Frontal cortex (tissue), 4 donors: ENCODE data around the gene GNRH2. TPM values are rescaled to one million over a fixed set of nuclear protein-coding genes. Genes with fewer than 3 reads are reported as not detected.
A peak's percentile ranks its signal among the peaks of the same experiment; 100 is the strongest.
"Not testable (repeated sequence)": the region's sequence is repeated elsewhere in the genome, so short reads cannot be mapped to it uniquely, and the experiment has no call there.

Source experiments
- DNase-seq, 2 donors: peaks; one replicate each; pipeline ENCODE4 v3.0.0; 2012; ENCODE audit warnings: low spot score in 2 of 2
- FAIRE-seq: peaks from 2 replicates; lab custom pipeline; 2012; peaks lifted over from hg19 to GRCh38; lab: Jason Lieb, UNC
- total RNA-seq: library from RNA; depleted of rRNA; stranded (reverse); fragments of >200 nt; gene quantifications from one replicate; pipeline ENCODE4 v1.2.3, GENCODE V29; 2014
- donor health status: control.
- donor health status: control.
- donor health status: control.

Gene GNRH2
- total RNA-seq, 1 donor from 2014 or later: not detected

DNA sequence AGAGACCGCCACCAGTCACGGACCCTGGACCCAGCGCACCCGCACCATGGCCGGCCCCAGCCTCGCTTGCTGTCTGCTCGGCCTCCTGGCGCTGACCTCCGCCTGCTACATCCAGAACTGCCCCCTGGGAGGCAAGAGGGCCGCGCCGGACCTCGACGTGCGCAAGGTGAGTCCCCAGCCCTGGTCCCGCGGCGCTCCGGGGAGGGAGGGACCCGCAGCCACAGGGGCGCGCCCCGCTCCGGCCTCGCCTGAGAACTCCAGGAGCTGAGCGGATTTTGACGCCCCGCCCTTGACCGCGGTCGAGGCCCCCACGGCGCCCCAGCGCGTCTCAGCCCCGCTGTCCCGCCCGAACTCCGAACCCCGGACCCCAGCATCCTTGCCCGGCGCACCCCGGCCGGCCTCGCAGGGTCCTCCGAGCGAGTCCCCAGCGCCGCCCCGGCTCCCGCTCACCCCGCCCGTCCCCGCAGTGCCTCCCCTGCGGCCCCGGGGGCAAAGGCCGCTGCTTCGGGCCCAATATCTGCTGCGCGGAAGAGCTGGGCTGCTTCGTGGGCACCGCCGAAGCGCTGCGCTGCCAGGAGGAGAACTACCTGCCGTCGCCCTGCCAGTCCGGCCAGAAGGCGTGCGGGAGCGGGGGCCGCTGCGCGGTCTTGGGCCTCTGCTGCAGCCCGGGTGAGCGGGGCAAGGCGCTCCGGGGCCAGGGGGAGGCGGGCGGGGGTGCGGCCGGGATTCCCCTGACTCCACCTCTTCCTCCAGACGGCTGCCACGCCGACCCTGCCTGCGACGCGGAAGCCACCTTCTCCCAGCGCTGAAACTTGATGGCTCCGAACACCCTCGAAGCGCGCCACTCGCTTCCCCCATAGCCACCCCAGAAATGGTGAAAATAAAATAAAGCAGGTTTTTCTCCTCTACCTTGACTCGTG lies 28.4 kb downstream of the GNRH2 start, which contains the start of gene OXT:
OXT (plus strand) TSS at position 11 of the 920 bp plus-strand sequence; CDS start at position 47, 36 bp downstream.
- DNase-seq: no peak
- no peak for FAIRE-seq

DNA sequence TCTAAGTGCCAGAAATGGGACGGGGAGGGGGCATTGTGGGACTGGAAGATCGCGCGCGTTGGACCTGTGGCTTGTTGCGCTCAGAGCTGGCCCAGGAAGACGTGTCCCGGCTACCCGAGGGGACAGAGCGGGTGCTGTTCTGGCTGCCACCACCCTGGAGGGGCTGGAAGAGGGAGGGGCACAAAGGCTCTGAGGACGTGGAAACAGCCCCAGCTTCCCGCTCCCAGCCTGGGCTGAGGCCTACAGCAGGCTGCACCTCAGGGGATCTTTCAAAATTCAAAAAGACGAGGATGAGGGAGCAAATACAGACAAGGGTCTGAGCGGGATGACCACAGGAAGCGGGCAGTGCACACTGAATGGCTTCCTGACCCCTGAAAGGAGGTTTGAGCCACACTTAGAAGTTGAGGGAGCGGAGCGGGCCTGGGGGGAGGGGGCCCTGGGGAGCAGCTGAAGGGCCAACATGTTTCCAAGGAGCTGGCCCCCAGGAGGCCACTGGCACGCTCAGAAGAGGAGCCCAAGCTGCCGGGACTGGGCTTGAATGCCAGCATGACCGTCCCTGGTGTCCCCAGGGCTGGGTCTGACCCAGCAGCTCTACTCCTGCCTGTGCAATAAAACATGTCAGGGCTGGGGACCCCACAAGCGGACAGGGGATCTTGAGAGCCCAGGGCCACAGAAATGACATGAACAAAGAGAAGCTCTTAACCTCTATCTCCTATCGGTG lies 29.3 kb downstream of the GNRH2 start:
- DNase-seq (no peak), FAIRE-seq (no peak)

DNA sequence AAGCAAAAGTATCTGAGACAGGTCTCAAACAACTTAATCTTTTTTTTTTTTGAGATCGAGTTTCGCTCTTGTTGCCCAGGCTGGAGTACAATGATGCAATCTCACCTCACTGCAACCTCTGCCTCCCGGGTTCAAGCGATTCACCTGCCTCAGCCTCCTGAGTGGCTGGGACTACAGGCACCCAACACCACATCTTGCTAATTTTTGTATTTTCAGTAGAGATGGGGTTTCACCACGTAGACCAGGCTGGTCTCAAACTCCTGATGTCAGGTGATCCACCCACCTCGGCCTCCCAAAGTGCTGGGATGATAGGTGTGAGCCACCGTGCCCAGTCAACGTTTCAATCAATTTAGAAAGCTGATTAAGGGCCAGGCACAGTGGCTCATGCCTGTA lies 29.8 kb downstream of the GNRH2 start:
- not testable (repeated sequence) for FAIRE-seq, DNase-seq

DNA sequence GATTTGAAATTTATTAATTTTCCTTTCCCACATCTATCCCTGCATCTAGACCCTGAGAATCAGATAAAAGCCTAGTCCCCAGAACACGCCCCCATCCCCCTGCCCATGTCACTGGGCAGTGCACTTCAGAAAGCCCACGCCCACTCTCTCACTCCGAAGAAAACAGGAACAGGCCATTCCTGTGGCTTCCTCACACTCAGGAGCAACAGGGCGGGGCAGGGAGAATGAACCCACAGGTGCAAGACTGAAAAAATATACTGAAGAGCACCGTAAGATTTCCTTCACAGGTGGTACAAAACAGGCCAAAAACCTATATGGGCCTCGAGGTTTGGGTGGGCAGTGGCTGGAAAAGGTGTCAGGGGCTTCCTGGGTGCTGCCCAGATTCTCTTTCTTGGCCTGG lies 31.4 kb downstream of the GNRH2 start:
- DNase-seq: no peak
- no peak for FAIRE-seq

DNA sequence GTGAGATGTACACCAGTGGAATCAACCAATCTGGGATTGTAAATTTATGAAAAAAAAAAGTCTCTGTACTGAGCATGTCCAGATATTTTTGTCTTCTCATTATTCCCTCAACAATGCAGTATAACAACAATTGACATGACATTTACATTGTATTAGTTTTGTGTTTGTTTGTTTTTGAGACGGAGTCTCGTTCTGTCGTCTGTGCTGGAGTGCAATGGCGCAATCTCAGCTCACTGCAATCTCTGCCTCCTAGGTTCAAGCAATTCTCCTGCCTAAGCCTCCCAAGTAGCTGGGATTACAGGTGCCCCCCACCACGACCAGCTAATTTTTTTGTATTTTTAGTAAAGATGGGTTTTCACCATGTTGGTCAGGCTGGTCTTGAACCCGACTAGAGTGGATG lies 31.9 kb downstream of the GNRH2 start:
- FAIRE-seq, DNase-seq: not testable (repeated sequence)

DNA sequence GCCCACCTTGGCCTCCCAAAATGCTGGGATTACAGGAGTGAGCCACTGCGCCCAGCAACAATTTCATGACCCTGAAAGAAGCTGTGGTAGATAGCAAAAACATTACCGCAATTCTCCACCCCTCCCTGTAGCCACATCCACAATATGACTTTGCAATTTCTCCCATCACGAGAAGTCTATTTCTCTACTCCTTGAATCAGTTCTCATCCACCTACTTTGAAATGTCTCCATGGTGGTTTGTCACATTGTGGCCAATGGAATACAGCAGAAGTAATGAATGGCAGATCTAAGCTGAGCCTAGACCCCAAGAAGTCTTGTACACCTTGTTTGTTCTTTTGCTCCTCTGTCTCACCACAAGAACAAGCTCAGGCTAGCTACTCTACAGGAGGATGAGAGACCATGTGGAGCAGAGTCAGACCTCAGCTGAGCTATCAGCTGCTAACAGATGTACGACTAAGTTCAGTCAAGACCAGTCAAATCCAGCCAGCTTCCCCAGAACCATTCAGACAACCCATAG lies 34.3 kb downstream of the GNRH2 start:
- DNase-seq (no peak), FAIRE-seq (no peak)

DNA sequence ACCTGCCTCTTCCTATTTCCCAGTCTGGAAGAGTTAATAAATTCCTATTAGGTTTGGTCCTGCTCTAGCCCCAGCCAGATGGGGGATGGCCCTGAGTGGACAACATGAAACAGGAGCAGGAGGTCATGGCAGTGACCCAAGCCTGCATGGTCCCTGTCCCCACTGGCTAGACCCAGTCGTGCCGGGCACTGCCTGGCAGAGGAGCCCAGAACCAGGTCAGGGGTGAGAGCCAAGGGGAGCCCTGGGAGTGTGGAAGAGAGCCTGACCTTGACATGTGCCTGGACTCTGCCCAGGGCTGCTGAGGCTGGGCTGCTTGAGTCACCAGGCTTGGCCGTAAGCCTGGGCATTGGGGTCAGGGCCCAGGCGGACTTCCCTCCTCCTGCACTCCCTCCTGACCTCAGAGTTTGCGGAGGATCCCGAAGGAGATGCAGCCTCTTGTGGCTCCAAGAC lies 37.5 kb downstream of the GNRH2 start:
- FAIRE-seq (no peak), DNase-seq (peak in 1 of 2 donors; percentile 69)

DNA sequence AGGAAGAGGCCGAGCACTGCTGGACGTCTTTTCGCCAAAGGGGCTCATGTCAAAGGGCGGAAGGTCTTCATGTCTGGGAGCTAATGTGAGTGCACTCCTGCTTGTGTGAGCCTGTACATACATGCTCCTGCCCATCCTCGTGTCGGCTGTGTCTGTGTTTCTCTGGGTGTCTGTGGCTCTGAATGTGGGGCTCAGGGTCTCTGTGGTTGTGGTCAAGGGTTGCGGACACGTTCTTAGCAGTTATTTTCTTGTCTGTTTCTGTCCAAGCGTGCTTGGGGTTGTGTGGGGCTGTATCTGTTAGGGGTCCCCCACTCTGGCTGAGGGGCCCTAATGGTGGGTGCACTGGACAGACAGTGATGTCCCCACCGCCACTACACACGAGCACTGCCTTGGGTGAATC lies 38.2 kb downstream of the GNRH2 start:
- FAIRE-seq (no peak), DNase-seq (no peak)

DNA sequence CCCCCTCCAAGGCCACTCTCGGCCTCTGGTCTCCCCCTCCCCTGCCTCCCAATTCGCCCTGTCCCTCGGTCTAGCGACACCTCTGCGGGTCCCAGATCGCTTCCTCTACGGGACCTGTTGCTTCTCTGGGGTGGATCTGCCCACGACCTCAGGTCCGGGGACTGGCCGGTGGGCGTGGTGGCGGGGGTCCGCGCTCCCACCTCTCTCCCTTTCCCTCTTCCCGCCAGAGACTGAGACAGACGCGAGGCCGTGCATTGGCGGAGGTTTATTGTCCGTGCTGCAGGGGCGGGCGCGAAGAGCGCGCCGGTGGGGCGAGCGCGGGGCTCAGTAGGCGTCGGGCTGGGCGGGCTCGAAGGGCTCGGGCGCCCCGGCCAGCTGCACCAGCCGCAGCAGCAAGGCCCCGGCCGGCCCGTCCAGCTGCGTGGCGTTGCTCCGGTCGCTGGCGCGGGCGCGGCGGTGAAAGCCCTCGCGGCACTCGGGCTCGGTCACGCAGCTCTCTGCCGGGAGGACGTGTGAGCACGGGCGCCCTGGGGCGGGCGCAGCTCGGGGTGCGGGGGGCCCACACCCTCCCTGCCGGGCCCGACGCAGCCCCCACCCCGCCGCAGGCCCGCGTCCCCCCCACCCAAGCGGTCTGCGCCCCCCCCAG lies 39.0 kb downstream of the GNRH2 start:
- FAIRE-seq (no peak), DNase-seq (peak in 1 of 2 donors; percentile 57)

DNA sequence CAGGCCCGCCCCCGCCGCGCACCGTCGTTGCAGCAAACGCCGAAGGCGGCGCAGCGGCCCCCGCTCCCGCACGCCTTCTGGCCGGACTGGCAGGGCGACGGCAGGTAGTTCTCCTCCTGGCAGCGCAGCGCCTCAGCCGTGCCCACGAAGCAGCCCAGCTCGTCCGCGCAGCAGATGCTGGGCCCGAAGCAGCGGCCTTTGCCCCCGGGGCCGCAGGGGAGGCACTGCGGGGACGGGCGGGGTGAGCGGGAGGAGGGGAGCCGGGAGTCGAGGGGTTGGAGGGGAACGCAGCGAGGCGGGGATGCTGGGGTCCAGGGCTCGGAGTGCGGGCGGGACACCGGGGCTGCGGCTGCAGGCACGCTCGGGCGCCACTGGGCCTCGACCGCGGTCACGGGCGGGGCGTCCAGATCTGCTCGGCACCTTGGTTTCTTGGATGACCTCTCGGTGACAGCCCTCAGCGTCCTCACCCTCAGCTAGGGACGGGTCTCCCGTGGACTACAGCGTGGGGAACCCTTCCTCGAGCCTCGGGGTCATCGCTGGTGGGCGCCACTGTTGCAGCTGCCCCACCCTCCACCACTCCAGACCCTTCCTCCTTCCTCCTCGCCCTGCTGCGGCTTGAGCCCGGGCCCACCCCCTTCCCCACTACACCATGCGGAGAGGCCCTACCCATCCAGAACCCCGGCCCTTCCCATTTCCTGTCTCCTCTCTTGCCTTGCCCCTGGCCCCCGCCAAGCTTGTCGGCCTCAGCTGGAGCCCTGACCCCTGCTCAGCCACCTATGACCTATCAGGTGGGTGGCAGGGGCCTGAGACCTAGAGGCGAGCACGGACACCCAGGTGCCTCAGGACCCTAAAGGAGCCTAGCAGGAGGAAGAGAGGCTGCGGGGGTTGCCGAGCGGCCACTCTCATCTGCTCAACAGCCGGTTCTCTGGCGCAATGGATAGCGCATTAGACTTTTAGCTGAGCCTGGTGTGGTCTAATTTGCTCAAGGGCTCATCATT lies 39.8 kb downstream of the GNRH2 start:
- no peak for DNase-seq
- FAIRE-seq: no peak

DNA sequence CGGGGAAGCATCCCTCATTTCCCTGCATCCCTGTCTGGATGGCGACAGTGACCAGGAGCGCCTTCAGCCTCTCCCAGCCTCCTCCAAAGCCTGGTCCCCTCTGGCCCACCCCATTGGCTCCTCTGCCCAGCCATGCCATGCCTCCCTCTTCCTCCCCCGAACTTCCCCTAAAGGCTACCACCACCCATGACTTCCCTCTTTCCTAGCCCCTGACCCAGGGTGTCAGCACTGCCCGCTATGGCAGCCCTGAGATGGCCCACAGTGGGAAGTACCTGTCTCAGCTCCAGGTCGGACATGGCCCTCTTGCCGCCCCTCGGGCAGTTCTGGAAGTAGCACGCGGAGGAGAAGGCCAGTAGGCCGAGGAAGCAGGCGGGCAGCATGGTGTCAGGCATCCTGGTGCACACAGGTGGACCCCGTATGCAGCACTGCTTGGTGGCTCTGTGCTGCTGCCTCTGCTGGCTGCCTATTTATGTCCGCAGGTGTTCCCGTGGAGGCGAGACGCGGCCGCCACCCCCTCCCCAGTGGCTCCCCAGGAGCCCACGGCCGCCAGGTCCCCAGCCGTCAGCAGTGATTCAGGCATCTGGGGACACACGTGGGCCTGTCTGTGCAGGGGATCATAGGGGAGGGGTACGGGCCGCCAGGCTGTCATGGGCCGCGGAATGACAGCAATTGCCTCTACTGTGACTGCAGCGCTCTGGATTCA lies 41.0 kb downstream of the GNRH2 start, which contains the start of gene AVP:
AVP (minus strand) TSS at position 442 of the 703 bp plus-strand sequence; CDS start at position 392, 50 bp downstream.
- FAIRE-seq (no peak), DNase-seq (no peak)

DNA sequence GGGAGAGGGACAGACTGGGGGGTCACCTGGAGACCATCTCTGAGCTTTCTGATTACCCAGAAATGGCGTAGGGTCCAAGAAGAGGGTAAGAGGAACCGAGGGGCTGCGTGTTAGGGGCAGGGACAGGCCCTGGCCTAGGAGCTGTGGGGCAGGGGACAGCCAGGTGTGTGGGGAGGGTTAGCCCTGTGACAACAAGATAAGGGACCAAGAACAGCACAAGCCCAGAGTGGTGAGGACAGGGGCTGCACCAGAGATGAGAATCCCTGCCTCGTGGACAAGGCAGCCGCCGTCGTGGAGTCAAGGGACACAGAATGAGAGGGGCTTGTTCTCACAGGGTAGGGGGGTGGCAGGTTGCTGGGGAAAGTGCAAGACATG lies 41.6 kb downstream of the GNRH2 start:
- no peak for FAIRE-seq
- DNase-seq: no peak

DNA sequence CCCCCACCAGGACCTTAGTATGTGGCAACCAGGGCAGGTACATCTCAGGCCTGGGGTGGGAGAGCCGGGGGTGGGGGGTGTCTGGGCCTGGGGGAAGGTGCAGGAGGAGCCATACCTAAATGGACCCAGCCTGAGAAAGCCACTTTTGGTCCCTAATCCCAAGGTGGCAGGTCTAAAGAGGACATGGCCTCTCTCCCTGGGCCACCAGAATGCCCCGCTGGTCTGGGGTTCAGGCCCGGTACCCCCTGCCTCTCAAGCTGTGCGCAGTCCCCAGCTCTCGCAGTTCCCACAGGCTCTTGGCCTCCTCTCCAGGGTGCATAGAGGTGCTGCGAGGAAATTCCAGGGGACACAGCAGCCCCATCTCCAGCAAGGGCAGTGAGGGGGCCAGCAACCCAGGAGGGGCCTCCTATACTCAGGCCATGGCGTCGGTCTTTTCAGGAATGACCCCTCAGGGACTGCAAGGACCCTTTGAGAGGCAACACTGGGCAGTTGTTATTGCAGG lies 42.2 kb downstream of the GNRH2 start:
- FAIRE-seq: no peak
- no peak for DNase-seq

DNA sequence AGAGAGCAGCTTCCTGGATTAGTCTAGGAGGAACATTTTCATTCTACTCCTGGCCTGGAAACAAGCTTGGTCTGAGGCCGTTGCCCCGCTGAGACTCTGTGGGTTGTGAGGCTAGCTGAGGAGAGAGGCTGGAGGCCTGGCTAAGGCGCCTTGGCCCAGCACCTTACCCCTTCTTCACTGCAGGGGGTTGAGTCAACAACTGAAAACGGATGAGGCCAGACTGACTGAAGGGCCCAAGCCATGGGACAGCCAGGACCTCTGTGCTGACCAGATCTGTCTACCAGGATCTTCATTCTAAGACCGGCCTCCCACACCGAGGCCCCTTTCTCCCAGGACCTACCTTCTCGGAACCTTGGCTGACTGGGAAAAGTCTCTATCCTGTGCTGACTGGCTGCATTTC lies 44.6 kb downstream of the GNRH2 start:
- DNase-seq (no peak), FAIRE-seq (no peak)

DNA sequence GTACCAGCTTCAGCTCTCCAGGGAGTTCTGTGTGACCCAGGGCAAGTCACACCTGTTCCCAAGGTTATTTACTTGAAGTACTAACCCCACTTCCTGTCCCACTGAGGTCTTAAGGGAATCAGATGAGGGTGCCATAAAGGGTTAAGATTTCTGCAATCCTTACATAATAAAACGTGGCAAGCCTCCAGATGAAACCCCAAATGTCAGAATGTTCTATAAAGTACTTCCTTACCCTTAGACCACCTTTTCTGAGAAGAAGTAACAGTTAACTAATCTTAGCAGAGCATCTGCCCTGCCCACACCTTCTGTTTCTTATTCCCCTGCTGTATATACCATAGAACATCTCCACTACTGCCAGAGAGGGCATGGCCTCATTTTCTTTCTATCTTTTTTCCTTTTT lies 47.1 kb downstream of the GNRH2 start:
- FAIRE-seq: no peak
- no peak for DNase-seq

DNA sequence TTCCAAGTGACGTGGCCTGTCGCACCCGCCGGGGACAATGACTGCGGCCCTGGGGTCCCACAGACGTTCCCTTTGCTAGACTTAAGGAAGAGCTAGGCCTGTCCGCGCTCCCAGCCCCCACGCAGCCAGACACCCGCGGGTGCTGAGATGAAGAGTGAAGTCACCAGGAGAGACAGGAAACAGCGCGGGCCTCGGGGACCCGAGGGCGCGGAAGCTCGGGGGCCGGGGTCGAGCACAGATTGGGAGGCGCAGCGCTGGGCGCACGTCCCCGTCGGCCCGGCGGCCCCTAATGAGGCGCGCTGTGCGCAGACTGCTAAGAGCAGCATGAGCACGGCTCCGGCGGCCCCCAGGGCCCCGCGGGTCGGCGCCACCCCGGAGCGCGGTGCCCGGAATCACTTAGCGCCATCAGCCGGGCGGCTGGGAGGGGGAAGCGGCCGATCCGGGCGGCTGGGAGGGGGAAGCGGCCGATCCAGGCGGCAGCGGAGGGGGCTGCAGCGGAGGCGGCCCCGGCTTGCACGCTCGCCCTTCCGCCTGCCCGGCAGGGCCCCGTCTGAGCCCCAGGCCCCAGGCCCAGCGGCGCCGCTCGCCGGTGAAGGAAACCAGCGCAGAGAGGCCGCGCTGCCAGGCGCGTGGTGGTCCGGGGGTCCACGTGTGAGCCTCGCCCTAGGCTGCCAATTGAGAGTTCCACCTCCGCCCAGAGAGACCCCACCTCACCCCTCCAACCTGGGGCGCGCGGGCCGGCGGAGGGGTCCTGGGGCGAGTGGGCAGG lies 49.4 kb downstream of the GNRH2 start:
- DNase-seq: no peak
- FAIRE-seq: no peak

DNA sequence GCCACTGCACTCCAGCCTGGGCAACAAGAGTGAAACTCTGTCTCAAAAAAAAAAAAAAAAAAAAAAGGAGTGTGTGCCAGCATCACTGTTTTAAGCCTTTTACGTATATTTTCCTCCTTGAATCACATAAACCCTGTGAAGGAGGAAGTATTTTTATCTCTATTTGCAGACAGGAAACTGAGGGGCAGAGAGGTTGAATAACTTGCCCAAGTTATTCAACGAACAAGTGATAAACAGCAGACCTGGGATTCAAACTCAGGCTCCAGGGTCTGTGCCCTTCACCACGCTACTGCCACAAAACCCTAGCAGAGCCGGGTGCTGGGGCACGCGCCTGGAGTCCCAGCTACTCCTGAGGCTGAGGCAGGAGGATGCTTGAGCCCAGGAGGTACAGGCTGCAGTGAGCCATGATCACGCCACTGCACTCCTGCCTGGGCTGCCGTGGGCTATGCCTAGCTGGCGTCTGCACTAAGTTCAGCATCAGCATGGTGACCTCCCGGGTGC lies 50.5 kb downstream of the GNRH2 start:
- DNase-seq: no peak
- FAIRE-seq: no peak
